Neuron (in vitro differentiated cells): ENCODE data around the gene AFAP1.

Experiments
- H2AFZ ChIP-seq: one replicate; pipeline ENCODE4 v1.6.1; 2013; ENCODE audit warnings: low read depth, mild to moderate bottlenecking, inconsistent platforms, low read length, moderate library complexity
- H3K27me3 ChIP-seq: one replicate; pipeline ENCODE4 v1.6.1; 2013; ENCODE audit warnings: low read length; ENCODE audit not compliant: insufficient read depth
- H3K36me3 ChIP-seq: one replicate; pipeline ENCODE4 v1.6.1; 2013; ENCODE audit warnings: low read length; ENCODE audit not compliant: insufficient read depth
- H3K4me1 ChIP-seq: one replicate; pipeline ENCODE4 v1.6.1; 2013; ENCODE audit warnings: low read length; ENCODE audit not compliant: insufficient read depth
- H3K4me3 ChIP-seq: 2 replicates; pipeline ENCODE4 v1.5.1; 2013; ENCODE audit warnings: mild to moderate bottlenecking, low read length, moderate library complexity
- H3K9me3 ChIP-seq: one replicate; pipeline ENCODE4 v1.6.1; 2013; ENCODE audit warnings: low read length

Gene AFAP1

GRCh38 chr4:7779432-7779768 lies 160.3 kb downstream of the AFAP1 start:
- Histone ChIP-seq H3K4me1 (peaks cover 13% of the 10 kb centered on the region), H3K36me3 (peaks cover 15% of the 10 kb centered on the region), H3K9me3 (no peaks in the 10 kb centered on the region), H2AFZ (no peak overlapping the region), H3K4me3 (no peak overlapping the region), H3K27me3 (no peaks in the 10 kb centered on the region)

- no peak overlapping the region for H3K4me3 ChIP-seq
- H3K9me3 ChIP-seq = no peaks in the 10 kb centered on the region
- H3K4me1 ChIP-seq = peaks cover 13% of the 10 kb centered on the region
- H3K27me3 ChIP-seq = no peaks in the 10 kb centered on the region
- H2AFZ ChIP-seq = no peak overlapping the region
- H3K36me3 ChIP-seq = peaks cover 19% of the 10 kb centered on the region
Observed at GRCh38 chr4:7778510-7779431, 160.9 kb downstream of the AFAP1 start.

GRCh38 chr4:7777871-7778509 lies 161.7 kb downstream of the AFAP1 start:
- Histone ChIP-seq H2AFZ (no peak overlapping the region), H3K36me3 (peaks cover 20% of the 10 kb centered on the region), H3K4me3 (no peak overlapping the region), H3K4me1 (peaks cover 13% of the 10 kb centered on the region), H3K9me3 (no peaks in the 10 kb centered on the region), H3K27me3 (no peaks in the 10 kb centered on the region)

- peaks cover 13% of the 10 kb centered on the region for H3K4me1 ChIP-seq
- no peaks in the 10 kb centered on the region for H3K9me3 ChIP-seq
- peaks cover 25% of the 10 kb centered on the region for H3K36me3 ChIP-seq
- H2AFZ ChIP-seq = no peak overlapping the region
- no peaks in the 10 kb centered on the region for H3K27me3 ChIP-seq
- H3K4me3 ChIP-seq = no peak overlapping the region
Observed at GRCh38 chr4:7777017-7777710, 162.5 kb downstream of the AFAP1 start.

- Histone ChIP-seq H3K4me1 (peaks cover 17% of the 10 kb centered on the region), H3K9me3 (no peaks in the 10 kb centered on the region), H3K36me3 (peaks cover 25% of the 10 kb centered on the region), H3K27me3 (no peaks in the 10 kb centered on the region), H2AFZ (no peak overlapping the region), H3K4me3 (no peak overlapping the region)
Observed at GRCh38 chr4:7775396-7775795, 164.3 kb downstream of the AFAP1 start.

- Histone ChIP-seq H2AFZ (no peak overlapping the region), H3K36me3 (peaks cover 25% of the 10 kb centered on the region), H3K27me3 (no peaks in the 10 kb centered on the region), H3K4me3 (no peak overlapping the region), H3K9me3 (no peaks in the 10 kb centered on the region), H3K4me1 (peaks cover 21% of the 10 kb centered on the region)
Observed at GRCh38 chr4:7774301-7775294, 165.1 kb downstream of the AFAP1 start.

GRCh38 chr4:7773401-7774180 lies 166.1 kb downstream of the AFAP1 start:
- peaks cover 19% of the 10 kb centered on the region for H3K4me1 ChIP-seq
- no peak overlapping the region for H3K4me3 ChIP-seq
- H3K9me3 ChIP-seq = no peaks in the 10 kb centered on the region
- H3K36me3 ChIP-seq = peaks cover 25% of the 10 kb centered on the region
- H2AFZ ChIP-seq = no peak overlapping the region
- H3K27me3 ChIP-seq = no peaks in the 10 kb centered on the region

GRCh38 chr4:7772711-7773385 lies 166.8 kb downstream of the AFAP1 start:
- Histone ChIP-seq H3K27me3 (no peaks in the 10 kb centered on the region), H3K36me3 (peaks cover 22% of the 10 kb centered on the region), H3K4me3 (no peak overlapping the region), H3K4me1 (peaks cover 19% of the 10 kb centered on the region), H2AFZ (no peak overlapping the region), H3K9me3 (no peaks in the 10 kb centered on the region)

GRCh38 chr4:7771541-7772507 lies 167.8 kb downstream of the AFAP1 start:
- Histone ChIP-seq H3K27me3 (no peaks in the 10 kb centered on the region), H2AFZ (no peak overlapping the region), H3K4me1 (peaks cover 19% of the 10 kb centered on the region), H3K4me3 (no peak overlapping the region), H3K36me3 (peaks cover 20% of the 10 kb centered on the region), H3K9me3 (no peaks in the 10 kb centered on the region)

GRCh38 chr4:7771056-7771455 lies 168.6 kb downstream of the AFAP1 start:
- Histone ChIP-seq H3K4me1 (peaks cover 19% of the 10 kb centered on the region), H3K27me3 (no peaks in the 10 kb centered on the region), H2AFZ (no peak overlapping the region), H3K9me3 (no peaks in the 10 kb centered on the region), H3K36me3 (peaks cover 20% of the 10 kb centered on the region), H3K4me3 (no peak overlapping the region)
